GM23338 (cell line): ENCODE data around the gene RHOF. TPM values are rescaled to one million over a fixed set of nuclear protein-coding genes. Genes with fewer than 3 reads are reported as not detected.

Experiments used
- ATAC-seq: fragments of 200-7000 bp; cut with Tn5 transposase; 3 replicates; pipeline ENCODE4 v1.9.1; 2020
- DNase-seq: peaks from one replicate; pipeline ENCODE4 v3.0.0-alpha.2; 2015; ENCODE audit warnings: low spot score
- H2AFZ ChIP-seq: fragments of 200-600 bp; sonication (generic); 2 replicates; pipeline ENCODE4 v1.8.0; 2016; ENCODE audit warnings: antibody characterized with exemption, mild to moderate bottlenecking, moderate library complexity
- H3F3A ChIP-seq: fragments of 200-600 bp; sonication (generic); replicated peaks from 2 replicates; pipeline ENCODE4 v1.8.0; 2017; ENCODE audit warnings: antibody characterized with exemption, mixed run types, low read depth
- H3K27ac ChIP-seq: fragments of 200-600 bp; sonication (generic); 2 replicates; pipeline ENCODE4 v1.6.1; 2016; ENCODE audit warnings: low read depth
- H3K27me3 ChIP-seq: fragments of 200-600 bp; sonication (generic); 2 replicates; pipeline ENCODE4 v1.8.0; 2016; ENCODE audit warnings: mild to moderate bottlenecking, mixed run types, moderate library complexity; ENCODE audit not compliant: insufficient read depth
- H3K36me3 ChIP-seq: fragments of 200-600 bp; sonication (generic); 2 replicates; pipeline ENCODE4 v1.8.0; 2016; ENCODE audit warnings: mild to moderate bottlenecking; ENCODE audit not compliant: insufficient read depth
- H3K4me1 ChIP-seq: fragments of 200-600 bp; sonication (generic); 2 replicates; pipeline ENCODE4 v1.8.0; 2016; ENCODE audit warnings: mild to moderate bottlenecking, moderate library complexity; ENCODE audit not compliant: insufficient read depth
- H3K4me2 ChIP-seq: fragments of 200-600 bp; sonication (generic); 2 replicates; pipeline ENCODE4 v1.7.1; 2017; ENCODE audit warnings: mixed run types
- H3K4me3 ChIP-seq: fragments of 200-600 bp; sonication (generic); 2 replicates; pipeline ENCODE4 v1.6.1; 2016; ENCODE audit warnings: mixed run types
- H3K79me2 ChIP-seq: fragments of 200-600 bp; sonication (generic); replicated peaks from 2 replicates; pipeline ENCODE4 v1.8.0; 2017; ENCODE audit warnings: mild to moderate bottlenecking; ENCODE audit not compliant: insufficient read depth
- H3K9me2 ChIP-seq: fragments of 200-600 bp; sonication (generic); 2 replicates; pipeline ENCODE4 v1.8.0; 2017; ENCODE audit not compliant: insufficient read depth
- H4K20me1 ChIP-seq: fragments of 200-600 bp; sonication (generic); replicated peaks from 2 replicates; pipeline ENCODE4 v1.8.0; 2017; ENCODE audit warnings: mild to moderate bottlenecking; ENCODE audit not compliant: insufficient read depth
- H3K27ac Mint-ChIP-seq: 2 replicates; pipeline ENCODE4 v1.8.0; 2020; ENCODE audit warnings: inconsistent platforms, mild to moderate bottlenecking, moderate library complexity, mixed read lengths
- H3K27me3 Mint-ChIP-seq: 3 replicates; pipeline ENCODE4 v1.8.0; 2022; ENCODE audit warnings: low read depth, mild to moderate bottlenecking, moderate library complexity, mixed read lengths, inconsistent platforms; ENCODE audit not compliant: insufficient read depth, poor library complexity
- H3K36me3 Mint-ChIP-seq: 3 replicates; pipeline ENCODE4 v1.8.0; 2021; ENCODE audit warnings: low read depth, mild to moderate bottlenecking, inconsistent platforms, moderate library complexity, mixed read lengths
- H3K4me1 Mint-ChIP-seq: 3 replicates; pipeline ENCODE4 v1.8.0; 2020; ENCODE audit warnings: mild to moderate bottlenecking, inconsistent platforms, mixed read lengths
- H3K4me3 Mint-ChIP-seq: 3 replicates; pipeline ENCODE4 v1.8.0; 2021; ENCODE audit warnings: moderate library complexity, mild to moderate bottlenecking, inconsistent platforms, mixed read lengths
- H3K9me3 Mint-ChIP-seq: 3 replicates; pipeline ENCODE4 v1.8.0; 2020; ENCODE audit warnings: moderate library complexity, mild to moderate bottlenecking, inconsistent platforms, mixed read lengths
- CREB1 ChIP-seq: fragments of 250-450 bp; sonication (Bioruptor Pico); IDR thresholded peaks from 2 replicates; pipeline ENCODE4 v1.5.0; 2020; ENCODE audit warnings: low read depth, mild to moderate bottlenecking, moderate library complexity
- EZH2phosphoT487 ChIP-seq: fragments of 200-600 bp; sonication (generic); IDR thresholded peaks from one replicate; pipeline ENCODE4 v1.8.1; 2018; ENCODE audit warnings: antibody characterized with exemption; ENCODE audit not compliant: unreplicated experiment
- JUNB ChIP-seq: IDR thresholded peaks from one replicate; pipeline ENCODE4 v1.6.1; 2016; ENCODE audit warnings: antibody characterized with exemption; ENCODE audit not compliant: unreplicated experiment
- STAT1 ChIP-seq: IDR thresholded peaks from one replicate; pipeline ENCODE4 v1.6.1; 2016; ENCODE audit warnings: antibody characterized with exemption; ENCODE audit not compliant: unreplicated experiment
- polyA plus RNA-seq: library from polyadenylated mRNA; unstranded; fragments of >200 nt; fragmentation: Nextera tagmentation; extraction: Ambion mirVana; gene quantifications from 2 replicates; pipeline ENCODE4 v1.2.1, GENCODE V29; 2016
- total RNA-seq: library from RNA; depleted of rRNA; stranded (reverse); fragments of >200 nt; shearing (Covaris generic); gene quantifications from 2 replicates; pipeline ENCODE4 v1.2.3, GENCODE V29; 2014
- TF ChIP-seq, protein P1 (sequence below), 2 experiments: fragments of 200-600 bp in 1 of 2; sonication (generic) in 1 of 2; conservative IDR thresholded peaks; 2 replicates each; pipeline versions ENCODE4 v1.5.1 to v1.6.1; 2016 to 2017; ENCODE audit warnings: antibody characterized with exemption in 2 of 2, low read depth in 2 of 2, mild to moderate bottlenecking in 2 of 2, moderate library complexity in 1 of 2
- TF ChIP-seq, protein P2 (sequence below): IDR thresholded peaks from 2 replicates; pipeline ENCODE4 v1.6.1; 2016; ENCODE audit warnings: antibody characterized with exemption
- TF ChIP-seq, protein P3 (sequence below): fragments of 250-450 bp; sonication (Bioruptor Pico); IDR thresholded peaks from 2 replicates; pipeline ENCODE4 v1.5.0; 2020; ENCODE audit warnings: mild to moderate bottlenecking, moderate library complexity

The RHOF gene
- total and polyA plus RNA-seq, 2 experiments from 2014 or later, result 10.5 to 53.4 TPM

DNA sequence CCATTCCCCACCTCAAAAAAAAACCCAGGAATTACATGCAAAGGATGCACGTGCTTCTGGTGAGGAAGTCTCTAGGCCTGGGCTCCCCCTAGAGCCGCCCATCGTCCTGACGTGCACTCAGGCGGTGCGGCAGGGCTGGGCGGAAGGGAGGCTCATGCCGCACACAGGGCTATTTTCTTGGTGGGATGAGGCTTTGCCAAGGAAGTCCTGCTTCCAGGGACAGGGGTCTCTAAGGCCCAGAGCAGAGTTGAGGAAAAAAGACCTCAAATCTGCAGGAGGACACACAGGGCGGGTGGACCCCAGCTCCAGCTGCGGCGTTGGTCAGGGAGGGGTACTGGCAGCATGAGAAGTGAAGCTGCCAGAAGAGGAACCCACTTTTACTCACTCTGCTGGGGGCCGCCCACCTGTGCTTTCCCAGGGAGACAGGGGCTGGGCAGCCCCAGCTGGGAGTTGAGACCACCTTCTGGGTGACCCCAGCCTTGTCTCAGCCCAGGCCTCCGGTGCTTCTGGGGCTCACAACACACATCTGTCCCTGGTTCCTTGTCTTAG is 4.2 kb downstream of the RHOF start:
- H3K27ac ChIP-seq, result no peak overlapping the region
- TF ChIP-seq, protein P1, sequence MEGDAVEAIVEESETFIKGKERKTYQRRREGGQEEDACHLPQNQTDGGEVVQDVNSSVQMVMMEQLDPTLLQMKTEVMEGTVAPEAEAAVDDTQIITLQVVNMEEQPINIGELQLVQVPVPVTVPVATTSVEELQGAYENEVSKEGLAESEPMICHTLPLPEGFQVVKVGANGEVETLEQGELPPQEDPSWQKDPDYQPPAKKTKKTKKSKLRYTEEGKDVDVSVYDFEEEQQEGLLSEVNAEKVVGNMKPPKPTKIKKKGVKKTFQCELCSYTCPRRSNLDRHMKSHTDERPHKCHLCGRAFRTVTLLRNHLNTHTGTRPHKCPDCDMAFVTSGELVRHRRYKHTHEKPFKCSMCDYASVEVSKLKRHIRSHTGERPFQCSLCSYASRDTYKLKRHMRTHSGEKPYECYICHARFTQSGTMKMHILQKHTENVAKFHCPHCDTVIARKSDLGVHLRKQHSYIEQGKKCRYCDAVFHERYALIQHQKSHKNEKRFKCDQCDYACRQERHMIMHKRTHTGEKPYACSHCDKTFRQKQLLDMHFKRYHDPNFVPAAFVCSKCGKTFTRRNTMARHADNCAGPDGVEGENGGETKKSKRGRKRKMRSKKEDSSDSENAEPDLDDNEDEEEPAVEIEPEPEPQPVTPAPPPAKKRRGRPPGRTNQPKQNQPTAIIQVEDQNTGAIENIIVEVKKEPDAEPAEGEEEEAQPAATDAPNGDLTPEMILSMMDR (conservative IDR thresholded peaks at IDR 0.05; ENCODE audit: low read depth in 2 of 2), result peak in 1 of 2 experiments; percentile 29; a peak in 1 of 4 replicates
- TF ChIP-seq, protein P2, sequence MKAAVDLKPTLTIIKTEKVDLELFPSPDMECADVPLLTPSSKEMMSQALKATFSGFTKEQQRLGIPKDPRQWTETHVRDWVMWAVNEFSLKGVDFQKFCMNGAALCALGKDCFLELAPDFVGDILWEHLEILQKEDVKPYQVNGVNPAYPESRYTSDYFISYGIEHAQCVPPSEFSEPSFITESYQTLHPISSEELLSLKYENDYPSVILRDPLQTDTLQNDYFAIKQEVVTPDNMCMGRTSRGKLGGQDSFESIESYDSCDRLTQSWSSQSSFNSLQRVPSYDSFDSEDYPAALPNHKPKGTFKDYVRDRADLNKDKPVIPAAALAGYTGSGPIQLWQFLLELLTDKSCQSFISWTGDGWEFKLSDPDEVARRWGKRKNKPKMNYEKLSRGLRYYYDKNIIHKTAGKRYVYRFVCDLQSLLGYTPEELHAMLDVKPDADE, result no peak
- TF ChIP-seq JUNB, result no peak
- H3K9me2 ChIP-seq, result no peaks in the 10 kb centered on the region
- peaks cover 22% of the 10 kb centered on the region; the same call in 1 of the 2 replicates for H4K20me1 ChIP-seq
- Mint-ChIP-seq H3K4me3 (no peak overlapping the region), H3K27ac (no peak overlapping the region), H3K9me3 (no peaks in the 10 kb centered on the region), H3K4me1 (peaks cover 15% of the 10 kb centered on the region), H3K27me3 (peaks cover 23% of the 10 kb centered on the region), H3K36me3 (0 out of 3 replicates have a peak, but pooled peaks cover 6% of the 10 kb centered on the region)
- no peaks in the 10 kb centered on the region; the same call in 1 of the 2 replicates for H3K79me2 ChIP-seq
- H3K4me1 ChIP-seq, result peaks cover 7% of the 10 kb centered on the region; the same call in 1 of the 2 replicates
- no peak overlapping the region for H3K4me3 ChIP-seq
- H3K27me3 ChIP-seq, result no peaks in the 10 kb centered on the region
- DNase-seq, result no peak
- no peak overlapping the region for H3K4me2 ChIP-seq
- H2AFZ ChIP-seq, result no peak overlapping the region
- ATAC-seq, result no peak
- no peaks in the 10 kb centered on the region for H3K36me3 ChIP-seq
- peaks cover 8% of the 10 kb centered on the region for H3F3A ChIP-seq

DNA sequence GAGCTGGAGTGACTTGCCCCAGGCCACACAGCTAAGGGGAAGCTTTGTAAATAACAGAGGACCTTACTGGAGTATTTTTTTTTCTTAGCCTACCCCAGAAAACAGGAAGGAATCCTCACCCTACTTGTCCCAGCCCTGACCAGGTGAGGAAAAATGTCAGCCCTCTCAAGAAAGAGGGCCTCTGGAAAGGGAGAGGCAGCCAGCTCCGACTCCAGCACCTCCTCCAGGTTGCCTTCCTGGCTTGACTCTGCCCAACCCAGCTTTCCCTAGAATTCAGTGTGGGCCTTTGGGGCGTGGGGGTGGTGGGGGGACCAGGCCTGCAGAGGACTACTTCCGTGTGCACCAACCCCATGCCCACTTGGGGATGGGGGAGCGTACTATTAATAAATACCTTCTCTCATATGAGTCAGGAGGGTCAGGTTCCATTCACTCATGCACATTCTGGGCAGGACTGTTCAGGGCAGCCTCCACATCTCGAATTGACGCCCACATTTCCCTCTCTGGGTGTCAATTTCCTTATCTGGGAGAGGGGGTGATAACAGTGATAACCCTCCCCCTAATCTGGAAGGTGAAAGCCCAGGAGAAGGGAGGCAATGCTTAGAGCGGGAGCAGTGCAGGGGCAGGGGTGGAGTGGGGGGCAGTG is 5.2 kb downstream of the RHOF start:
- Histone ChIP-seq H3F3A (peaks cover 8% of the 10 kb centered on the region; the same call in 1 of the 2 replicates), H3K4me2 (no peak overlapping the region), H4K20me1 (peaks cover 32% of the 10 kb centered on the region), H3K27me3 (no peaks in the 10 kb centered on the region), H3K4me3 (no peak overlapping the region), H3K27ac (no peak overlapping the region), H3K36me3 (no peaks in the 10 kb centered on the region), H3K9me2 (no peaks in the 10 kb centered on the region), H3K79me2 (no peaks in the 10 kb centered on the region; the same call in 1 of the 2 replicates), H3K4me1 (peaks cover 7% of the 10 kb centered on the region; the same call in 1 of the 2 replicates), H2AFZ (no peak overlapping the region)
- Mint-ChIP-seq H3K36me3 (0 out of 3 replicates have a peak, but pooled peaks cover 6% of the 10 kb centered on the region), H3K27me3 (peaks cover 21% of the 10 kb centered on the region), H3K9me3 (no peaks in the 10 kb centered on the region), H3K4me1 (peaks cover 14% of the 10 kb centered on the region), H3K4me3 (no peak overlapping the region), H3K27ac (no peak overlapping the region)
- ATAC-seq, result no peak
- DNase-seq, result no peak
- no peak for TF ChIP-seq EZH2phosphoT487
- TF ChIP-seq, protein P3, sequence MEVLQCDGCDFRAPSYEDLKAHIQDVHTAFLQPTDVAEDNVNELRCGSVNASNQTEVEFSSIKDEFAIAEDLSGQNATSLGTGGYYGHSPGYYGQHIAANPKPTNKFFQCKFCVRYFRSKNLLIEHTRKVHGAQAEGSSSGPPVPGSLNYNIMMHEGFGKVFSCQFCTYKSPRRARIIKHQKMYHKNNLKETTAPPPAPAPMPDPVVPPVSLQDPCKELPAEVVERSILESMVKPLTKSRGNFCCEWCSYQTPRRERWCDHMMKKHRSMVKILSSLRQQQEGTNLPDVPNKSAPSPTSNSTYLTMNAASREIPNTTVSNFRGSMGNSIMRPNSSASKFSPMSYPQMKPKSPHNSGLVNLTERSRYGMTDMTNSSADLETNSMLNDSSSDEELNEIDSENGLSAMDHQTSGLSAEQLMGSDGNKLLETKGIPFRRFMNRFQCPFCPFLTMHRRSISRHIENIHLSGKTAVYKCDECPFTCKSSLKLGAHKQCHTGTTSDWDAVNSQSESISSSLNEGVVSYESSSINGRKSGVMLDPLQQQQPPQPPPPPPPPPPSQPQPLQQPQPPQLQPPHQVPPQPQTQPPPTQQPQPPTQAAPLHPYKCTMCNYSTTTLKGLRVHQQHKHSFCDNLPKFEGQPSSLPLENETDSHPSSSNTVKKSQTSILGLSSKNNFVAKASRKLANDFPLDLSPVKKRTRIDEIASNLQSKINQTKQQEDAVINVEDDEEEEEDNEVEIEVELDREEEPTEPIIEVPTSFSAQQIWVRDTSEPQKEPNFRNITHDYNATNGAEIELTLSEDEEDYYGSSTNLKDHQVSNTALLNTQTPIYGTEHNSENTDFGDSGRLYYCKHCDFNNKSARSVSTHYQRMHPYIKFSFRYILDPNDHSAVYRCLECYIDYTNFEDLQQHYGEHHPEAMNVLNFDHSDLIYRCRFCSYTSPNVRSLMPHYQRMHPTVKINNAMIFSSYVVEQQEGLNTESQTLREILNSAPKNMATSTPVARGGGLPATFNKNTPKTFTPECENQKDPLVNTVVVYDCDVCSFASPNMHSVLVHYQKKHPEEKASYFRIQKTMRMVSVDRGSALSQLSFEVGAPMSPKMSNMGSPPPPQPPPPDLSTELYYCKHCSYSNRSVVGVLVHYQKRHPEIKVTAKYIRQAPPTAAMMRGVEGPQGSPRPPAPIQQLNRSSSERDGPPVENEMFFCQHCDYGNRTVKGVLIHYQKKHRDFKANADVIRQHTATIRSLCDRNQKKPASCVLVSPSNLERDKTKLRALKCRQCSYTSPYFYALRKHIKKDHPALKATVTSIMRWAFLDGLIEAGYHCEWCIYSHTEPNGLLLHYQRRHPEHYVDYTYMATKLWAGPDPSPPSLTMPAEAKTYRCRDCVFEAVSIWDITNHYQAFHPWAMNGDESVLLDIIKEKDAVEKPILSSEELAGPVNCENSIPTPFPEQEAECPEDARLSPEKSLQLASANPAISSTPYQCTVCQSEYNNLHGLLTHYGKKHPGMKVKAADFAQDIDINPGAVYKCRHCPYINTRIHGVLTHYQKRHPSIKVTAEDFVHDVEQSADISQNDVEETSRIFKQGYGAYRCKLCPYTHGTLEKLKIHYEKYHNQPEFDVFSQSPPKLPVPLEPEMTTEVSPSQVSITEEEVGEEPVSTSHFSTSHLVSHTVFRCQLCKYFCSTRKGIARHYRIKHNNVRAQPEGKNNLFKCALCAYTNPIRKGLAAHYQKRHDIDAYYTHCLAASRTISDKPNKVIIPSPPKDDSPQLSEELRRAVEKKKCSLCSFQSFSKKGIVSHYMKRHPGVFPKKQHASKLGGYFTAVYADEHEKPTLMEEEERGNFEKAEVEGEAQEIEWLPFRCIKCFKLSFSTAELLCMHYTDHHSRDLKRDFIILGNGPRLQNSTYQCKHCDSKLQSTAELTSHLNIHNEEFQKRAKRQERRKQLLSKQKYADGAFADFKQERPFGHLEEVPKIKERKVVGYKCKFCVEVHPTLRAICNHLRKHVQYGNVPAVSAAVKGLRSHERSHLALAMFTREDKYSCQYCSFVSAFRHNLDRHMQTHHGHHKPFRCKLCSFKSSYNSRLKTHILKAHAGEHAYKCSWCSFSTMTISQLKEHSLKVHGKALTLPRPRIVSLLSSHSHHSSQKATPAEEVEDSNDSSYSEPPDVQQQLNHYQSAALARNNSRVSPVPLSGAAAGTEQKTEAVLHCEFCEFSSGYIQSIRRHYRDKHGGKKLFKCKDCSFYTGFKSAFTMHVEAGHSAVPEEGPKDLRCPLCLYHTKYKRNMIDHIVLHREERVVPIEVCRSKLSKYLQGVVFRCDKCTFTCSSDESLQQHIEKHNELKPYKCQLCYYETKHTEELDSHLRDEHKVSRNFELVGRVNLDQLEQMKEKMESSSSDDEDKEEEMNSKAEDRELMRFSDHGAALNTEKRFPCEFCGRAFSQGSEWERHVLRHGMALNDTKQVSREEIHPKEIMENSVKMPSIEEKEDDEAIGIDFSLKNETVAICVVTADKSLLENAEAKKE, result no peak
- no peak for TF ChIP-seq CREB1 (CRISPR knock-in tag)
- TF ChIP-seq, protein P1 (conservative IDR thresholded peaks at IDR 0.05; ENCODE audit: low read depth in 2 of 2), result no peak
- TF ChIP-seq STAT1, result no peak
